ENCODE measurements around the gene FAM217A.

GRCh38 chr6:4032475-4032874 is 46.5 kb downstream of the FAM217A start:
- TF ChIP-seq, protein P1, sequence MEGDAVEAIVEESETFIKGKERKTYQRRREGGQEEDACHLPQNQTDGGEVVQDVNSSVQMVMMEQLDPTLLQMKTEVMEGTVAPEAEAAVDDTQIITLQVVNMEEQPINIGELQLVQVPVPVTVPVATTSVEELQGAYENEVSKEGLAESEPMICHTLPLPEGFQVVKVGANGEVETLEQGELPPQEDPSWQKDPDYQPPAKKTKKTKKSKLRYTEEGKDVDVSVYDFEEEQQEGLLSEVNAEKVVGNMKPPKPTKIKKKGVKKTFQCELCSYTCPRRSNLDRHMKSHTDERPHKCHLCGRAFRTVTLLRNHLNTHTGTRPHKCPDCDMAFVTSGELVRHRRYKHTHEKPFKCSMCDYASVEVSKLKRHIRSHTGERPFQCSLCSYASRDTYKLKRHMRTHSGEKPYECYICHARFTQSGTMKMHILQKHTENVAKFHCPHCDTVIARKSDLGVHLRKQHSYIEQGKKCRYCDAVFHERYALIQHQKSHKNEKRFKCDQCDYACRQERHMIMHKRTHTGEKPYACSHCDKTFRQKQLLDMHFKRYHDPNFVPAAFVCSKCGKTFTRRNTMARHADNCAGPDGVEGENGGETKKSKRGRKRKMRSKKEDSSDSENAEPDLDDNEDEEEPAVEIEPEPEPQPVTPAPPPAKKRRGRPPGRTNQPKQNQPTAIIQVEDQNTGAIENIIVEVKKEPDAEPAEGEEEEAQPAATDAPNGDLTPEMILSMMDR (IDR thresholded peaks at IDR 0.05), result no peak
- no peak for TF ChIP-seq POLR2A (IDR thresholded peaks at IDR 0.05)

Measured in stomach (tissue), 4 donors.